CD8-positive, alpha-beta memory T cell (primary cell): ENCODE results near the gene DYNC2LI1. TPM values are rescaled to one million over a fixed set of nuclear protein-coding genes. Genes with fewer than 3 reads are reported as not detected.

Source experiments
- CTCF ChIA-PET: fragments of 350-600 bp; sonication (Branson Sonifier 250); formaldehyde crosslinking; loops from one replicate; lab custom pipeline; 2021; ENCODE audit warnings: antibody characterized with exemption; lab: Charles Lee
- POLR2A ChIA-PET: fragments of 350-600 bp; sonication (Branson Sonifier 250); formaldehyde crosslinking; loops from one replicate; lab custom pipeline; 2021; ENCODE audit warnings: antibody characterized with exemption; lab: Charles Lee
- DNase-seq, 5 donors: peaks; one replicate each; pipeline versions ENCODE4 v3.0.0 to v3.0.0-alpha.2; 2020 to 2022; ENCODE audit warnings: mixed read lengths in 1 of 5
- H3K27ac ChIP-seq: one replicate; pipeline ENCODE4 v1.7.0; 2013; ENCODE audit warnings: low read depth, mild to moderate bottlenecking, low read length, moderate library complexity
- H3K27me3 ChIP-seq: 2 replicates; pipeline ENCODE4 v1.7.0; 2013; ENCODE audit warnings: low read length, mild to moderate bottlenecking; ENCODE audit not compliant: insufficient read depth, poor library complexity, severe bottlenecking
- H3K36me3 ChIP-seq: 2 replicates; pipeline ENCODE4 v1.7.0; 2013; ENCODE audit warnings: mild to moderate bottlenecking, low read length, moderate library complexity; ENCODE audit not compliant: insufficient read depth
- H3K4me1 ChIP-seq: 2 replicates; pipeline ENCODE4 v1.7.0; 2013; ENCODE audit warnings: mild to moderate bottlenecking, low read length, moderate library complexity; ENCODE audit not compliant: insufficient read depth
- H3K4me3 ChIP-seq: 2 replicates; pipeline ENCODE4 v1.7.0; 2013; ENCODE audit warnings: mild to moderate bottlenecking, low read length
- H3K9me3 ChIP-seq: 2 replicates; pipeline ENCODE4 v1.7.0; 2013; ENCODE audit warnings: mild to moderate bottlenecking, low read length
- H3K27ac Mint-ChIP-seq, 8 donors: one replicate each; pipeline ENCODE4 v1.8.0; 2020 to 2021; ENCODE audit warnings: mixed read lengths in 8 of 8, mild to moderate bottlenecking in 6 of 8, inconsistent platforms in 3 of 8, moderate library complexity in 3 of 8
- H3K27me3 Mint-ChIP-seq, 2 donors: one replicate each; pipeline ENCODE4 v1.8.0; 2020 to 2021; ENCODE audit warnings: mixed read lengths in 2 of 2, mild to moderate bottlenecking in 1 of 2, moderate library complexity in 1 of 2
- H3K36me3 Mint-ChIP-seq, 3 donors: one replicate each; pipeline ENCODE4 v1.8.0; 2020 to 2021; ENCODE audit warnings: mixed read lengths in 3 of 3, inconsistent platforms in 1 of 3, mild to moderate bottlenecking in 1 of 3
- H3K4me1 Mint-ChIP-seq, 3 donors: one replicate each; pipeline ENCODE4 v1.8.0; 2020 to 2021; ENCODE audit warnings: mixed read lengths in 3 of 3, inconsistent platforms in 1 of 3, mild to moderate bottlenecking in 1 of 3
- H3K4me3 Mint-ChIP-seq, 7 donors: one replicate each; pipeline ENCODE4 v1.8.0; 2020 to 2021; ENCODE audit warnings: mixed read lengths in 7 of 7, mild to moderate bottlenecking in 6 of 7, moderate library complexity in 4 of 7, inconsistent platforms in 2 of 7
- H3K9me3 Mint-ChIP-seq, 5 donors: one replicate each; pipeline ENCODE4 v1.8.0; 2020 to 2022; ENCODE audit warnings: mixed read lengths in 5 of 5, mild to moderate bottlenecking in 3 of 5, moderate library complexity in 2 of 5, inconsistent platforms in 1 of 5
- polyA plus RNA-seq: library from polyadenylated mRNA; unstranded; fragments of 300-500 nt; fragmentation: Illumina TruSeq; gene quantifications from one replicate; pipeline ENCODE4 v1.2.3, GENCODE V29; 2021
- total RNA-seq, 2 experiments: library from RNA; stranded (reverse); gene quantifications; one replicate each; pipeline ENCODE4 v1.2.3, GENCODE V29; 2021

Gene DYNC2LI1
- total and polyA plus RNA-seq, 3 experiments from 2014 or later: 5.3 to 14.2 (median 12.7) TPM

GRCh38 chr2:43845181-43845580 is 71.3 kb downstream of the DYNC2LI1 start:
- Mint-ChIP-seq H3K4me3 (no peak overlapping the region), H3K36me3 (no peaks in the 10 kb centered on the region), H3K4me1 (no peaks in the 10 kb centered on the region), H3K27ac (no peak overlapping the region), H3K9me3 (no peaks in the 10 kb centered on the region), H3K27me3 (peaks cover 9 to 16% of the 10 kb centered on the region in 2 donors)
- CTCF ChIA-PET: no interaction called here
- Histone ChIP-seq H3K9me3 (no peaks in the 10 kb centered on the region), H3K27ac (no peak overlapping the region), H3K27me3 (no peaks in the 10 kb centered on the region), H3K4me1 (no peaks in the 10 kb centered on the region), H3K4me3 (no peak overlapping the region), H3K36me3 (no peaks in the 10 kb centered on the region)
- POLR2A ChIA-PET: no interaction called here
- no peak for DNase-seq

GRCh38 chr2:43846140-43846793 is 72.4 kb downstream of the DYNC2LI1 start:
- Histone ChIP-seq H3K27ac (no peak overlapping the region), H3K4me3 (no peak overlapping the region), H3K36me3 (no peaks in the 10 kb centered on the region), H3K27me3 (no peaks in the 10 kb centered on the region), H3K4me1 (no peaks in the 10 kb centered on the region), H3K9me3 (no peaks in the 10 kb centered on the region)
- ChIA-PET CTCF (no interaction called here), POLR2A (no interaction called here)
- Mint-ChIP-seq H3K27ac (no peak overlapping the region), H3K4me1 (no peaks in the 10 kb centered on the region), H3K36me3 (no peaks in the 10 kb centered on the region), H3K9me3 (no peaks in the 10 kb centered on the region), H3K27me3 (peaks cover 9 to 21% of the 10 kb centered on the region in 2 donors), H3K4me3 (no peak overlapping the region)
- no peak for DNase-seq

- no peaks in the 10 kb centered on the region for H3K9me3 ChIP-seq
- Mint-ChIP-seq H3K27me3 (peaks cover 9 to 35% of the 10 kb centered on the region in 2 donors), H3K4me3 (no peak overlapping the region), H3K36me3 (no peaks in the 10 kb centered on the region), H3K4me1 (no peaks in the 10 kb centered on the region), H3K27ac (no peak overlapping the region), H3K9me3 (no peaks in the 10 kb centered on the region)
- H3K36me3 ChIP-seq: no peaks in the 10 kb centered on the region
- H3K4me1 ChIP-seq: no peaks in the 10 kb centered on the region
- POLR2A ChIA-PET: no interaction called here
- H3K27ac ChIP-seq: no peak overlapping the region
- H3K4me3 ChIP-seq: no peak overlapping the region
- no peak for DNase-seq
- no peaks in the 10 kb centered on the region for H3K27me3 ChIP-seq
- CTCF ChIA-PET: no interaction called here
Observed at GRCh38 chr2:43848214-43848613, 74.4 kb downstream of the DYNC2LI1 start.

- POLR2A ChIA-PET: no interaction called here
- peaks cover 11 to 55% of the 10 kb centered on the region in 2 donors for H3K27me3 Mint-ChIP-seq
- Histone ChIP-seq H3K27ac (no peak overlapping the region), H3K36me3 (no peaks in the 10 kb centered on the region), H3K4me3 (no peak overlapping the region), H3K9me3 (no peaks in the 10 kb centered on the region), H3K27me3 (no peaks in the 10 kb centered on the region), H3K4me1 (no peaks in the 10 kb centered on the region)
- no peak overlapping the region for H3K27ac Mint-ChIP-seq
- CTCF ChIA-PET: no interaction called here
- no peak for DNase-seq
- no peaks in the 10 kb centered on the region for H3K36me3 Mint-ChIP-seq
- H3K4me3 Mint-ChIP-seq: no peak overlapping the region
- no peaks in the 10 kb centered on the region for H3K9me3 Mint-ChIP-seq
- no peaks in the 10 kb centered on the region for H3K4me1 Mint-ChIP-seq
Observed at GRCh38 chr2:43851011-43851980, 77.5 kb downstream of the DYNC2LI1 start.

GRCh38 chr2:43852196-43852730 is 78.4 kb downstream of the DYNC2LI1 start:
- Mint-ChIP-seq H3K9me3 (no peaks in the 10 kb centered on the region), H3K27me3 (peaks cover 8 to 57% of the 10 kb centered on the region in 2 donors), H3K4me3 (no peak overlapping the region), H3K36me3 (no peaks in the 10 kb centered on the region), H3K4me1 (no peaks in the 10 kb centered on the region), H3K27ac (no peak overlapping the region)
- CTCF ChIA-PET: interaction anchor here (0.6 kb wide), 1 partner anchor 40 kb away, joined by 4 read pairs; no protein-coding TSS in a partner anchor
- no peaks in the 10 kb centered on the region for H3K9me3 ChIP-seq
- H3K36me3 ChIP-seq: no peaks in the 10 kb centered on the region
- H3K4me1 ChIP-seq: no peaks in the 10 kb centered on the region
- no peaks in the 10 kb centered on the region for H3K27me3 ChIP-seq
- no peak overlapping the region for H3K27ac ChIP-seq
- POLR2A ChIA-PET: no interaction called here
- H3K4me3 ChIP-seq: no peak overlapping the region
- DNase-seq: no peak

- Mint-ChIP-seq H3K4me3 (no peak overlapping the region), H3K27ac (no peak overlapping the region), H3K9me3 (no peaks in the 10 kb centered on the region), H3K27me3 (peaks cover 12 to 51% of the 10 kb centered on the region in 2 donors), H3K36me3 (no peaks in the 10 kb centered on the region), H3K4me1 (no peaks in the 10 kb centered on the region)
- ChIA-PET CTCF (interaction anchor here (0.7 kb wide), 1 partner anchor 10 kb away, joined by 3 read pairs; no protein-coding TSS in a partner anchor), POLR2A (no interaction called here)
- Histone ChIP-seq H3K27me3 (no peaks in the 10 kb centered on the region), H3K4me1 (no peaks in the 10 kb centered on the region), H3K4me3 (no peak overlapping the region), H3K36me3 (no peaks in the 10 kb centered on the region), H3K9me3 (no peaks in the 10 kb centered on the region), H3K27ac (no peak overlapping the region)
- DNase-seq: no peak
Observed at GRCh38 chr2:43853141-43854081, 79.6 kb downstream of the DYNC2LI1 start.

GRCh38 chr2:43854671-43855070 is 80.8 kb downstream of the DYNC2LI1 start:
- CTCF ChIA-PET: interaction anchor here (0.7 kb wide), 1 partner anchor 11 kb away, joined by 3 read pairs; no protein-coding TSS in a partner anchor
- Histone ChIP-seq H3K36me3 (no peaks in the 10 kb centered on the region), H3K27me3 (no peaks in the 10 kb centered on the region), H3K9me3 (no peaks in the 10 kb centered on the region), H3K27ac (no peak overlapping the region), H3K4me1 (no peaks in the 10 kb centered on the region), H3K4me3 (no peak overlapping the region)
- POLR2A ChIA-PET: no interaction called here
- Mint-ChIP-seq H3K4me1 (no peaks in the 10 kb centered on the region), H3K36me3 (no peaks in the 10 kb centered on the region), H3K27me3 (peaks cover 9 to 52% of the 10 kb centered on the region in 2 donors), H3K9me3 (no peaks in the 10 kb centered on the region), H3K4me3 (no peak overlapping the region), H3K27ac (no peak overlapping the region)
- no peak for DNase-seq
